Rectal smooth muscle tissue (tissue), 1 donor: Measurements from ENCODE around the gene TSACC.
"Not testable (repeated sequence)": the region's sequence is repeated elsewhere in the genome, so short reads cannot be mapped to it uniquely, and the experiment has no call there.

Experiments used
- H3K27ac ChIP-seq: one replicate; pipeline ENCODE4 v1.7.0; 2013; ENCODE audit warnings: low read depth, low read length, inconsistent platforms
- H3K27me3 ChIP-seq: one replicate; pipeline ENCODE4 v1.7.0; 2013; ENCODE audit warnings: low read length; ENCODE audit not compliant: control insufficient read depth, insufficient read depth
- H3K36me3 ChIP-seq: one replicate; pipeline ENCODE4 v1.7.0; 2013; ENCODE audit warnings: low read length; ENCODE audit not compliant: control insufficient read depth, insufficient read depth
- H3K4me1 ChIP-seq: one replicate; pipeline ENCODE4 v1.7.0; 2013; ENCODE audit warnings: low read length; ENCODE audit not compliant: control insufficient read depth, insufficient read depth
- H3K4me3 ChIP-seq: one replicate; pipeline ENCODE4 v1.7.0; 2013; ENCODE audit warnings: low read length
- H3K9ac ChIP-seq: one replicate; pipeline ENCODE4 v1.7.0; 2013; ENCODE audit warnings: low read length

TSACC gene

GRCh38 chr1:156368889-156369684, 30.8 kb downstream of the TSACC start, which contains the start of gene RHBG:
Gene RHBG, plus strand, starts transcription at chr1:156369211. Its CDS starts 39 bp downstream, at chr1:156369250.
- Histone ChIP-seq H3K27ac (no peak within 1 kb of the TSS), H3K36me3 (no peaks in the 10 kb centered on the region), H3K4me1 (no peaks in the 10 kb centered on the region), H3K27me3 (peaks cover 19% of the 10 kb centered on the region), H3K9ac (no peak within 1 kb of the TSS), H3K4me3 (peak within 1 kb of the TSS; percentile 67)

GRCh38 chr1:156369685-156370286, 31.5 kb downstream of the TSACC start:
- not testable (repeated sequence) for H3K4me3 ChIP-seq, H3K4me1 ChIP-seq, H3K9ac ChIP-seq, H3K36me3 ChIP-seq, H3K27ac ChIP-seq
- peaks cover 19% of the 10 kb centered on the region for H3K27me3 ChIP-seq

GRCh38 chr1:156371553-156372264, 33.4 kb downstream of the TSACC start:
- H3K36me3 ChIP-seq, result no peaks in the 10 kb centered on the region
- no peak overlapping the region for H3K4me3 ChIP-seq
- H3K4me1 ChIP-seq, result no peaks in the 10 kb centered on the region
- no peak overlapping the region for H3K27ac ChIP-seq
- H3K27me3 ChIP-seq, result peaks cover 18% of the 10 kb centered on the region
- no peak overlapping the region for H3K9ac ChIP-seq

- Histone ChIP-seq H3K9ac (no peak overlapping the region), H3K4me3 (no peak overlapping the region), H3K4me1 (no peaks in the 10 kb centered on the region), H3K27me3 (peaks cover 16% of the 10 kb centered on the region), H3K27ac (no peak overlapping the region), H3K36me3 (no peaks in the 10 kb centered on the region)
Measured at GRCh38 chr1:156372265-156372586, 33.9 kb downstream of the TSACC start.

GRCh38 chr1:156372876-156373275, 34.5 kb downstream of the TSACC start:
- no peaks in the 10 kb centered on the region for H3K36me3 ChIP-seq
- H3K4me3 ChIP-seq, result no peak overlapping the region
- H3K27ac ChIP-seq, result no peak overlapping the region
- H3K4me1 ChIP-seq, result no peaks in the 10 kb centered on the region
- H3K27me3 ChIP-seq, result peaks cover 14% of the 10 kb centered on the region
- H3K9ac ChIP-seq, result no peak overlapping the region

- Histone ChIP-seq H3K36me3 (no peaks in the 10 kb centered on the region), H3K9ac (no peak overlapping the region), H3K27ac (no peak overlapping the region), H3K4me3 (no peak overlapping the region), H3K27me3 (peaks cover 10% of the 10 kb centered on the region), H3K4me1 (no peaks in the 10 kb centered on the region)
Measured at GRCh38 chr1:156373546-156373945, 35.2 kb downstream of the TSACC start.

GRCh38 chr1:156376146-156376545, 37.8 kb downstream of the TSACC start:
- no peaks in the 10 kb centered on the region for H3K4me1 ChIP-seq
- no peaks in the 10 kb centered on the region for H3K36me3 ChIP-seq
- no peak overlapping the region for H3K9ac ChIP-seq
- H3K27ac ChIP-seq, result no peak overlapping the region
- H3K4me3 ChIP-seq, result no peak overlapping the region
- no peaks in the 10 kb centered on the region for H3K27me3 ChIP-seq

GRCh38 chr1:156376958-156377919, 38.9 kb downstream of the TSACC start:
- Histone ChIP-seq H3K9ac (no peak overlapping the region), H3K36me3 (no peaks in the 10 kb centered on the region), H3K4me1 (no peaks in the 10 kb centered on the region), H3K27ac (no peak overlapping the region), H3K4me3 (no peak overlapping the region), H3K27me3 (no peaks in the 10 kb centered on the region)

GRCh38 chr1:156378557-156378956, 40.2 kb downstream of the TSACC start:
- no peak overlapping the region for H3K4me3 ChIP-seq
- no peaks in the 10 kb centered on the region for H3K27me3 ChIP-seq
- no peaks in the 10 kb centered on the region for H3K36me3 ChIP-seq
- H3K27ac ChIP-seq, result no peak overlapping the region
- no peaks in the 10 kb centered on the region for H3K4me1 ChIP-seq
- H3K9ac ChIP-seq, result no peak overlapping the region

- H3K36me3 ChIP-seq, result no peaks in the 10 kb centered on the region
- H3K4me3 ChIP-seq, result no peak overlapping the region
- H3K27me3 ChIP-seq, result no peaks in the 10 kb centered on the region
- no peak overlapping the region for H3K9ac ChIP-seq
- no peaks in the 10 kb centered on the region for H3K4me1 ChIP-seq
- no peak overlapping the region for H3K27ac ChIP-seq
Measured at GRCh38 chr1:156379420-156380165, 41.3 kb downstream of the TSACC start.

GRCh38 chr1:156382561-156382960, 44.2 kb downstream of the TSACC start:
- Histone ChIP-seq H3K4me3 (no peak overlapping the region), H3K9ac (no peak overlapping the region), H3K36me3 (no peaks in the 10 kb centered on the region), H3K4me1 (no peaks in the 10 kb centered on the region), H3K27me3 (no peaks in the 10 kb centered on the region), H3K27ac (no peak overlapping the region)
